ENCODE measurements around the gene KSR1. TPM values are rescaled to one million over a fixed set of nuclear protein-coding genes. Genes with fewer than 3 reads are reported as not detected.

The KSR1 gene
- total RNA-seq, 1 donor from 2014 or later: 40.3 TPM

DNA sequence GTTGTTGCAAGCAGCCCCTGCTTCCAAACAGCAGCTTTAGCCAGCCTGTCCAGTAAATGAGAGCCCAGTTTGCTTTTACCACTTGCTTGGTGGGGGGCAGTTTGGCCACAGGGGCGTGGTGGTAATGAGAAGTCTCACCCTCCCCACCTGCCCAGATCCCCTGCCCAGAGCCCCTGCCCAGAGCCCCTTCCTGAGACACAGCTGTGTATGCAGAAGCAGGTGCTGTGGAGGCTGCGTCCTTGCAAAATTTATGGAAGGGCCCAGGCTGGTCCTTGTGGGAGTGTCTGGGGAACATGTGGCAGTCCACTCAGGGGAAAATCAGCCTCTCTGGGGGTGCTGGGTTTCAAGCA, 147.1 kb downstream of the KSR1 start:
- Histone ChIP-seq H3K27me3 (no peaks in the 10 kb centered on the region), H3K27ac (no peak overlapping the region), H3K4me3 (no peak overlapping the region), H3K9me3 (no peaks in the 10 kb centered on the region), H3K4me1 (no peaks in the 10 kb centered on the region), H3K36me3 (peaks cover 0 to 44% of the 10 kb centered on the region in 2 donors)
- DNase-seq (ENCODE audit: extremely low spot score in 2 of 2): no peak
- no peak for TF ChIP-seq POLR2AphosphoS5 (IDR thresholded peaks at IDR 0.05; ENCODE audit: insufficient read depth in 1 of 2, low read depth in 1 of 2)
- intact Hi-C loops (cut with DNase I): loop anchor here (5.0 kb wide), 2 partner anchors 251 to 366 kb away; no protein-coding TSS in a partner anchor

DNA sequence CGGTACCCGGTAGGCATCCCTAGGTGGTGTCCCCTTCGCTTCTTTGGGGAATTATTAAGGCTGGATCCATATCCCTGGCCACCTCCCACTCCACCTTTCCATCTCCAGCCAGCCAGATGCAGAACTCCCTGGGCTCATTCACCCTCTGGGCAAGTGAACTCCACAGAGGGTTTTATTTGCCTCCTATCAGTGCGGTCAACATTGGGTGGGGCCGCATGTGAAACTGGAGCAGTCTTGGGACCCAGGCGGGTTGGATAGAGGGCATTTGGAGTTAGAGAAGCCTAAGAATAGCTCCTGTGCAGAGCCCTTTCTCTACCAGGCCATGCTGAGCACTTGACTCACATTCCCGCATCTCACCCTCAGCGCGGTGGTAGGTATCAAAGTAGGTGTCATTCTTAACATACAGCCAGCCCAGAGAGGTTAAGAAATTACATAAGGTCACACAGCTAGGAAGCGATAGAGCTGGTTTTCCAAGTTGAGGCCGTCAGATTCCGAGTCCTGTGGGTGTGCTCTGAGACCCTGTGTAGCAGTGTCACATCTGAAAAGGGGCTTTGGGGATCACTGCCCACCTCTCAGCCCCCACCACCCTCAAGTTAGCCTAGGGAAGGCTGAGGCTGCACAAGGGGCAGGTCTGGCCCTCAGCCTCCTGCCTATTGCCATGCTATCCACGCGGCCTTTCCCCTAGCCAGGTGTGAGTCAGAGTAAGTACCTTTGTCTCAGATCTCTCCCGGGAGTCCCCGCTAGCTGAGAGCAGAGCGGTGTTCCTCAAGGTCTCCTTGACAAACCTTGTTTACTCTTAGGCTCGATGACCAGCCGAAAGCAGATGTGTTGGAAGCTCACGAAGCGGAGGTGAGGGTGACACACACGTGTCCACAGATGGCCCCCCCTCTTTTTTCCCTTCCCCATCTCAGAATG, 147.9 kb downstream of the KSR1 start:
- no peaks in the 10 kb centered on the region for H3K27me3 ChIP-seq
- no peaks in the 10 kb centered on the region for H3K4me1 ChIP-seq
- no peak for DNase-seq (ENCODE audit: extremely low spot score in 2 of 2)
- TF ChIP-seq, protein P1, sequence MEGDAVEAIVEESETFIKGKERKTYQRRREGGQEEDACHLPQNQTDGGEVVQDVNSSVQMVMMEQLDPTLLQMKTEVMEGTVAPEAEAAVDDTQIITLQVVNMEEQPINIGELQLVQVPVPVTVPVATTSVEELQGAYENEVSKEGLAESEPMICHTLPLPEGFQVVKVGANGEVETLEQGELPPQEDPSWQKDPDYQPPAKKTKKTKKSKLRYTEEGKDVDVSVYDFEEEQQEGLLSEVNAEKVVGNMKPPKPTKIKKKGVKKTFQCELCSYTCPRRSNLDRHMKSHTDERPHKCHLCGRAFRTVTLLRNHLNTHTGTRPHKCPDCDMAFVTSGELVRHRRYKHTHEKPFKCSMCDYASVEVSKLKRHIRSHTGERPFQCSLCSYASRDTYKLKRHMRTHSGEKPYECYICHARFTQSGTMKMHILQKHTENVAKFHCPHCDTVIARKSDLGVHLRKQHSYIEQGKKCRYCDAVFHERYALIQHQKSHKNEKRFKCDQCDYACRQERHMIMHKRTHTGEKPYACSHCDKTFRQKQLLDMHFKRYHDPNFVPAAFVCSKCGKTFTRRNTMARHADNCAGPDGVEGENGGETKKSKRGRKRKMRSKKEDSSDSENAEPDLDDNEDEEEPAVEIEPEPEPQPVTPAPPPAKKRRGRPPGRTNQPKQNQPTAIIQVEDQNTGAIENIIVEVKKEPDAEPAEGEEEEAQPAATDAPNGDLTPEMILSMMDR (IDR thresholded peaks at IDR 0.05): no peak
- TF ChIP-seq POLR2A (IDR thresholded peaks at IDR 0.05): no peak
- TF ChIP-seq POLR2AphosphoS5 (IDR thresholded peaks at IDR 0.05; ENCODE audit: insufficient read depth in 1 of 2, low read depth in 1 of 2): no peak
- H3K4me3 ChIP-seq: no peak overlapping the region
- peaks cover 0 to 37% of the 10 kb centered on the region in 2 donors for H3K36me3 ChIP-seq
- no peaks in the 10 kb centered on the region for H3K9me3 ChIP-seq
- intact Hi-C loops (cut with DNase I): loop anchor here (5.0 kb wide), 2 partner anchors 252 to 367 kb away; no protein-coding TSS in a partner anchor
- H3K27ac ChIP-seq: no peak overlapping the region

GRCh38 chr17:27605409-27605808, 149.2 kb downstream of the KSR1 start:
- Histone ChIP-seq H3K27me3 (no peaks in the 10 kb centered on the region), H3K4me1 (no peaks in the 10 kb centered on the region), H3K27ac (no peak overlapping the region), H3K4me3 (no peak overlapping the region), H3K36me3 (peaks cover 0 to 37% of the 10 kb centered on the region in 2 donors), H3K9me3 (no peaks in the 10 kb centered on the region)
- DNase-seq (ENCODE audit: extremely low spot score in 2 of 2): no peak
- intact Hi-C loops (cut with DNase I): no loop called here
- TF ChIP-seq POLR2A (IDR thresholded peaks at IDR 0.05) (no peak), POLR2AphosphoS5 (IDR thresholded peaks at IDR 0.05; ENCODE audit: insufficient read depth in 1 of 2, low read depth in 1 of 2) (no peak)
- TF ChIP-seq, protein P1 (IDR thresholded peaks at IDR 0.05): no peak

DNA sequence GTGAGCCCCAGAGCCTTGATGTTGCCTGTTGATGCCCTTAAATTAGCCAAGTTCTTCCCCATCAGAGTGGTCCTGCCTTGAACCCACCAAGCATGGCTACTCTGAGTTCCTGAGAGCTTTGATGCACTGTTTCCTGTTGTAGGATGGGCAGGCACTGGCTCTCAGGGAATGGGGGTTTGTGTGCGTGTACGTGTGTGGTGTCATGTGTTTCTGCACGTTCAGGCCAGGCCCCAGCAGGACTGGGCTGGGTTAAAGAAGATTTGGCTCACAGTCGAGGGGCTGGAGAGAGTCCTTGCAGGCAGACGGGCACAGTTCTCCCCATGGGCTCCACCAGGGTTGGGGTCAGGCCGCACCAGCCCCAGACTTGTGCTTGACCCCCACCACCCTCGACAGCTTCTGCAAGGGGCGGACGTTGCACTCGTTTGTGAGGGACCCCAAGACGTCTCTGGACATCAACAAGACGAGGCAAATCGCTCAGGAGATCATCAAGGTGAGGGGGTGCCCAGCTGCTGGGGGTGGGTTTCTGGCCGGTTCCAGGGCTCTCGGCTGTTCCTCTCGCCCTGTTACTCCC, 151.4 kb downstream of the KSR1 start:
- no peaks in the 10 kb centered on the region for H3K9me3 ChIP-seq
- no peak for DNase-seq (ENCODE audit: extremely low spot score in 2 of 2)
- intact Hi-C loops (cut with DNase I): loop anchor here (2.0 kb wide), 1 partner anchor 43 kb away; no protein-coding TSS in a partner anchor
- TF ChIP-seq, protein P1 (IDR thresholded peaks at IDR 0.05): no peak
- no peak for TF ChIP-seq POLR2A (IDR thresholded peaks at IDR 0.05)
- no peak for TF ChIP-seq POLR2AphosphoS5 (IDR thresholded peaks at IDR 0.05; ENCODE audit: insufficient read depth in 1 of 2, low read depth in 1 of 2)
- H3K4me3 ChIP-seq: no peak overlapping the region
- H3K4me1 ChIP-seq: no peaks in the 10 kb centered on the region
- H3K36me3 ChIP-seq: peaks cover 0 to 40% of the 10 kb centered on the region in 2 donors
- H3K27me3 ChIP-seq: no peaks in the 10 kb centered on the region
- H3K27ac ChIP-seq: no peak overlapping the region

DNA sequence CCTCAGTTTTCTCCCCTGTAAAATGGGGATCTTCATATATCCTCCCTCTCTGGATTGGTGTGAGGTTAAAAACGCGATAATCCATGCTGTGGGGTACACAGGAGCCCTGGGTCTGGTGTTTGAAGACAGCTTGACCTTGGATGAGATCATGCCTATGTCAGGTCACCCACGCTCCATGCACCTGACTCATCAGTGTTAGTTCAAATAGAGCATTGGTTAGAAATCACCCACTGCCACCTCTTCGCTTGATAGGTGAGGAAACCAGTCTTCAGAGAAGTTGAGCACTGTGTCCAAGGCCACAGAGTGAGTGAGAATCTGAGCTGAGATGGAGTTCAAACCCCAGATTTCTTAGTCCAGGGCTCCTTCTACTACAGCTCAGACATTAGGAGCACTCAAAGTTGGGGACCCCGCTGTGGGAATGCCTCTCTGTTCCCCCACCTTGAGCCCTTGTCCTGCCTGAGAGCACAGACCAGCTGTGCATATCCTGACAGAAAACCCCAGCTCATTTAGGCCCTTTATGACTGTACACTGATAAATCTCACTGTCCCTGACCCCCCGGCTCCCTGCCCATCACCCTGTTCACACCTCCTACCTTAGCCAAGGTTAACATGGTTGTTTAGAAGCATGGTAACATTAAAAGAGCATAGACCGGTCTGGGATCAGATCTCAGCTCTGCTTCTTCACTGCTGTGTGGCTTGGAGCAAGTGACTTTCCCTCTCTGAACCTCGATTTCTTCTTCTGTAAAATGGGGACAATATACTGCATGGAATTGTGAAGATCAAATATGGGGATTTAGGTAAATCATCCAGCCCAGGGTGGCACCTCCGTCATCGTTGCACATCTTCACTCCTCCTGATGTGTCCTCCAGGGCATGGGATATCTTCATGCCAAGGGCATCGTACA, 152.3 kb downstream of the KSR1 start:
- no peaks in the 10 kb centered on the region for H3K9me3 ChIP-seq
- no peak for DNase-seq (ENCODE audit: extremely low spot score in 2 of 2)
- H3K27me3 ChIP-seq: no peaks in the 10 kb centered on the region
- H3K4me1 ChIP-seq: no peaks in the 10 kb centered on the region
- peaks cover 0 to 47% of the 10 kb centered on the region in 2 donors for H3K36me3 ChIP-seq
- no peak overlapping the region for H3K4me3 ChIP-seq
- no peak for TF ChIP-seq POLR2A (IDR thresholded peaks at IDR 0.05)
- TF ChIP-seq POLR2AphosphoS5 (IDR thresholded peaks at IDR 0.05; ENCODE audit: insufficient read depth in 1 of 2, low read depth in 1 of 2): no peak
- TF ChIP-seq, protein P1 (IDR thresholded peaks at IDR 0.05): no peak
- H3K27ac ChIP-seq: no peak overlapping the region
- intact Hi-C loops (cut with DNase I): no loop called here

Data from vagina (tissue), 2 donors.